GM12892 (cell line): ENCODE measurements around the gene UNC45A.

Experiments used
- POLR2A ChIP-seq: IDR thresholded peaks from 2 replicates; pipeline ENCODE4 v1.6.1; 2011; ENCODE audit warnings: low read depth, low read length, control low read depth
- POLR2AphosphoS5 ChIP-seq: IDR thresholded peaks from 2 replicates; pipeline ENCODE4 v1.6.1; 2011; ENCODE audit warnings: low read depth, low read length, control low read depth
- TAF1 ChIP-seq: IDR thresholded peaks from 2 replicates; pipeline ENCODE4 v1.6.1; 2011; ENCODE audit warnings: low read depth, mild to moderate bottlenecking, control low read depth, low read length, borderline replicate concordance

DNA sequence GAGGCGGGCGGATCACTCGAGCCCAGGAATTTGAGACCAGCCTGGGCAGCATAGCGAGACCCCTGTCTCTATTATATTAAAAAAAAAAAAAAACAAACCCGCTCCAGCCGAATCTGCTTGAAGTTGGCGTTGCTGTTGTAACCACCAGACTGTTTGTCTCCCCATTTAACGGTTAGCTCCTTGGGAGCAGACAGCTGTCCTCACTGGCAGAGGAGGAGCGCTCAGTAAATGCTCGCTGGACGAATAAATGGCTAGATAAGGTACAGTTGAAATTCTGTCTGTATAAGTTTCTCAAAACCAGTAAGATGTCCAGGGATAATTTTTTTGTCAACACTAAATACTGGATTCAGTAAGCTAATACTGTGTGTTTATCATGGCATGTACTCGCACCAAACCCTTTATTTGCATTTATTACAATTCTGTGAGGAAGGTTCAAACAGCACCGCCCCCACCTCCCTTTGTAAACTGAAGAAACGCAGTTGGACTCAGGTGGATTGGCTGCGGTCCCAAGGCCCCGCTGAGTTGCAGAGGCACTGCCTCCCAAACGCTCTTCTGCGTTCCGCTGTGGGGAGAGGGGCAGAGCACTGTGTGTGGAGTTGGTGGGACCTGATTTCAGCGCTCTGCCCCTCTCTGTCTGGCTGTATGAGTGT is 20.7 kb downstream of the UNC45A start:
- TF ChIP-seq POLR2A (no peak; the same call in 1 of the 2 replicates), POLR2AphosphoS5 (no peak), TAF1 (no peak)
